Endothelial cell of umbilical vein (primary cell): Measurements from ENCODE around the gene SOX8. TPM values are rescaled to one million over a fixed set of nuclear protein-coding genes. Genes with fewer than 3 reads are reported as not detected.
A peak's percentile ranks its signal among the peaks of the same experiment; 100 is the strongest.

Experiments
- BruUV-seq: library from RNA; stranded (reverse); fragments of 400-500 nt; replicated peaks from 2 replicates; lab custom pipeline; 2021; lab: Mats Ljungman, UMichigan
- CTCF ChIA-PET: fragments of 300-600, 350-600 bp; sonication (Branson Sonifier 250); formaldehyde crosslinking; loops from one replicate; lab custom pipeline; 2021; ENCODE audit warnings: antibody characterized with exemption, inconsistent platforms; lab: Charles Lee
- POLR2A ChIA-PET: fragments of 300-600, 350-600 bp; sonication (Branson Sonifier 250); formaldehyde crosslinking; loops from one replicate; lab custom pipeline; 2021; ENCODE audit warnings: antibody characterized with exemption, inconsistent platforms; lab: Charles Lee
- DNase-seq: peaks from one replicate; pipeline ENCODE4 v3.0.0-alpha.2; 2011; ENCODE audit warnings: low read depth, low spot score
- FAIRE-seq: peaks from 2 replicates; lab custom pipeline; 2011; peaks lifted over from hg19 to GRCh38; lab: Jason Lieb, UNC
- H2AFZ ChIP-seq: 2 replicates; pipeline ENCODE4 v1.6.0; 2012; ENCODE audit warnings: low read depth, low read length, control low read depth, inconsistent platforms
- H3K27ac ChIP-seq: 2 replicates; pipeline ENCODE4 v1.5.1; 2011; ENCODE audit warnings: low read depth, mild to moderate bottlenecking, control low read depth, low read length, moderate library complexity; ENCODE audit not compliant: insufficient read depth
- H3K27me3 ChIP-seq, 2 experiments: 2 replicates each; pipeline versions ENCODE4 v1.6.0 to v1.6.1; 2011; ENCODE audit warnings: low read length in 2 of 2, mixed read lengths in 1 of 2; ENCODE audit not compliant: control insufficient read depth in 2 of 2, insufficient read depth in 2 of 2
- H3K36me3 ChIP-seq, 2 experiments: 2 replicates in 1 of 2; 3 replicates in 1 of 2; pipeline ENCODE4 v1.5.1; 2011; ENCODE audit warnings: low read length in 2 of 2, mild to moderate bottlenecking in 1 of 2, moderate library complexity in 1 of 2; ENCODE audit not compliant: control insufficient read depth in 2 of 2, insufficient read depth in 2 of 2; ENCODE audit errors: extremely low read depth in 1 of 2
- H3K4me1 ChIP-seq: 3 replicates; pipeline ENCODE4 v1.5.1; 2011; ENCODE audit warnings: mild to moderate bottlenecking, low read length; ENCODE audit not compliant: control insufficient read depth, insufficient read depth; ENCODE audit errors: extremely low read depth
- H3K4me2 ChIP-seq: 2 replicates; pipeline ENCODE4 v1.6.1; 2011; ENCODE audit warnings: low read length, control low read depth, mixed read lengths; ENCODE audit not compliant: insufficient read depth
- H3K4me3 ChIP-seq, 3 experiments: fragments of 200-600 bp in 1 of 3; sonication (generic), shearing (Covaris generic) in 1 of 3; replicated peaks in 1 of 3; 2 replicates each; pipeline ENCODE4 v1.5.1; 2011 to 2016; ENCODE audit warnings: control low read depth in 3 of 3, low read length in 3 of 3, mild to moderate bottlenecking in 2 of 3, inconsistent platforms in 1 of 3, low read depth in 1 of 3, moderate library complexity in 1 of 3; ENCODE audit not compliant: insufficient read depth in 1 of 3
- H3K79me2 ChIP-seq: 2 replicates; pipeline ENCODE4 v1.6.0; 2012; ENCODE audit warnings: low read length, inconsistent platforms; ENCODE audit not compliant: control insufficient read depth, insufficient read depth
- H3K9ac ChIP-seq: replicated peaks from 2 replicates; pipeline ENCODE3; 2011; ENCODE audit warnings: low read length, control low read depth; ENCODE audit not compliant: insufficient read depth; ENCODE audit errors: extremely low read depth
- H3K9me1 ChIP-seq: replicated peaks from 3 replicates; pipeline ENCODE4 v1.6.0; 2011; ENCODE audit warnings: mild to moderate bottlenecking, low read length; ENCODE audit not compliant: control insufficient read depth, insufficient read depth; ENCODE audit errors: extremely low read depth
- H3K9me3 ChIP-seq: replicated peaks from 2 replicates; pipeline ENCODE4 v1.5.1; 2012; ENCODE audit warnings: low read length, inconsistent platforms; ENCODE audit not compliant: control insufficient read depth, insufficient read depth
- H4K20me1 ChIP-seq: replicated peaks from 2 replicates; pipeline ENCODE3; 2011; ENCODE audit warnings: mild to moderate bottlenecking, low read length; ENCODE audit not compliant: control insufficient read depth, insufficient read depth; ENCODE audit errors: extremely low read depth
- EZH2 ChIP-seq: IDR thresholded peaks from 2 replicates; pipeline ENCODE4 v1.6.1; 2012; ENCODE audit warnings: borderline replicate concordance, low read depth, mild to moderate bottlenecking, moderate library complexity, low read length, inconsistent platforms; ENCODE audit not compliant: severe bottlenecking
- FOS ChIP-seq: IDR thresholded peaks from 2 replicates; pipeline ENCODE4 v1.6.1; 2011; ENCODE audit warnings: mild to moderate bottlenecking, low read length, moderate library complexity, borderline replicate concordance; ENCODE audit not compliant: insufficient read depth
- GATA2 ChIP-seq: IDR thresholded peaks from 2 replicates; pipeline ENCODE4 v1.7.0; 2011; ENCODE audit warnings: low read depth, mild to moderate bottlenecking, moderate library complexity, mixed read lengths, low read length; ENCODE audit not compliant: insufficient read length, insufficient read depth
- JUN ChIP-seq: IDR thresholded peaks from 2 replicates; pipeline ENCODE4 v1.6.1; 2011; ENCODE audit warnings: borderline replicate concordance, low read depth; ENCODE audit not compliant: insufficient read length, insufficient read depth
- MAX ChIP-seq: IDR thresholded peaks from 2 replicates; pipeline ENCODE4 v1.6.1; 2011; ENCODE audit not compliant: insufficient read depth, insufficient read length
- MYC ChIP-seq: IDR thresholded peaks from one replicate; pipeline ENCODE4 v1.6.1; 2011; ENCODE audit warnings: mild to moderate bottlenecking, low read depth, low read length
- POLR2A ChIP-seq: IDR thresholded peaks from 2 replicates; pipeline ENCODE4 v1.6.1; 2012; ENCODE audit warnings: low read depth, mild to moderate bottlenecking, control low read depth, low read length
- POLR2AphosphoS5 ChIP-seq: IDR thresholded peaks from 2 replicates; pipeline ENCODE4 v1.6.1; 2012; ENCODE audit warnings: low read depth, mild to moderate bottlenecking, control low read depth, low read length, moderate library complexity; ENCODE audit not compliant: insufficient read depth
- dilution Hi-C: fragments of 300-500 bp; cut with MboI; formaldehyde crosslinking; loops from one replicate; pipeline ENCODE4 v1.15.0; 2019; ENCODE audit warnings: low sequenced_read_pairs; ENCODE audit not compliant: extremely low pct_ligation_motif_present
- intact Hi-C: fragments of 100-400 bp; cut with micrococcal nuclease; formaldehyde crosslinking; loops from one replicate; pipeline ENCODE4 v1.10.0; 2022
- polyA plus RNA-seq, 4 experiments: library from polyadenylated mRNA; depleted of rRNA in 3 of 4; stranded (reverse) in 3 of 4; unstranded in 1 of 4; fragments of >200 nt; gene quantifications; 2 replicates each; pipeline versions ENCODE4 v1.2.1 to v1.2.3, GENCODE V29; 2011 to 2012; ENCODE audit warnings: missing spikeins in 1 of 4
- total RNA-seq: library from RNA; stranded (reverse); gene quantifications from 2 replicates; pipeline ENCODE4 v1.2.3, GENCODE V29; 2021

Gene SOX8
- total and polyA plus RNA-seq, 2 donors (not counting 3 experiments of a cell fraction or from before 2014, with no cell fraction given) = 0.52 to 0.53 TPM

DNA sequence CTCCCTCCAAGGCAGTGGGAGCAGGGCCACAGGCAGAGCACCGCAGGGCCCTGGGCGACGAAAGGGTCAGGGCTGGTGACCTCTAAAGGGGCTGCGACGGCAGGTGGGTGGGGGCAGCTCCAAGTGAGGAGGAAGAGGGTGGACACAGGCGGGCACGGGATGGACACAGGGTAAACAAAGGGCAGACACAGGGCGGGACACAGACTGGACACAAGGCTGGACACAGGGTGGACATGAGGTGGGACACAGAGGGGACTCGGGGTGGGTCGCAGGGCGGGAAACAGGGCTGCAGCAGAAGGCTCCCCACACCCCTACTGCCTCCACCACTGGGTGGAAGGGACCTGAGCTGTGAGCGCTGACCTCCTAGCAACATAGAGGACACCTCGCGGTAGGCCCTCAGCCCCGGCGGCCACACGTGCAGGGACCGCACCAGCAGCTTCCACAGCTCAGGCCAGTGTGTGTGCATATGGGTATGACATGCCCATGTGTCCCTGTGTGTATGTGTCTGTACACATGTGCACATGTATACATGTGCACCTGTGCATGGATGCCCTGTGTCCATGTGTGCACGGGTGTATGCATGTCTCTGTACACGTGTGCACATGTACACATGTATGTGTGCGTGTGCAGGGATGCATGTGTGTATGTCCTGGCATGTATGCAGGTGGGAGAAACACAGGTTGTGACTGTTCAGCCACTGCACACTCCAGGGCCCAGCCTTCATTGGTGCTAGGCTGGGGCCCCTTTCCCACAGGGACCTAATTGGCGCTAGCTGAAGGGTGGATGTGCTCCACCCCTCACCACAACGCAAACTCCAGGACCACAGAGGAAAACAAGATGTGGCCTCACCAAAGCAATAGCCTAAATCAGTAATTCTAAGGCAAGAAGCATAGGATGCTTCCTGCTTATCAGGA, 18.4 kb upstream of the SOX8 start:
- no peak for DNase-seq
- Histone ChIP-seq H3K4me2 (peak overlapping the region; percentile 57), H3K4me3 (no peak overlapping the region), H3K9me3 (no peaks in the 10 kb centered on the region), H3K36me3 (no peaks in the 10 kb centered on the region), H2AFZ (no peak overlapping the region), H3K9me1 (no peaks in the 10 kb centered on the region), H3K9ac (no peak overlapping the region), H3K27me3 (no peaks in the 10 kb centered on the region), H4K20me1 (no peaks in the 10 kb centered on the region), H3K79me2 (no peaks in the 10 kb centered on the region), H3K4me1 (peaks cover 11% of the 10 kb centered on the region), H3K27ac (no peak overlapping the region)
- TF ChIP-seq JUN = no peak
- no peak for TF ChIP-seq POLR2A
- TF ChIP-seq GATA2 = no peak
- no peak for TF ChIP-seq MYC
- TF ChIP-seq MAX = peak; percentile 54
- BruUV-seq = no TSS peak
- CTCF ChIA-PET = interaction anchor here (0.8 to 1.7 kb wide), 3 partner anchors 19 to 93 kb away, joined by 3 to 6 read pairs (median 5); partner anchors contain the start of gene SOX8
- dilution Hi-C loops (no loop called here), intact Hi-C loops (no loop called here)
- FAIRE-seq = no peak
- POLR2A ChIA-PET = no interaction called here

DNA sequence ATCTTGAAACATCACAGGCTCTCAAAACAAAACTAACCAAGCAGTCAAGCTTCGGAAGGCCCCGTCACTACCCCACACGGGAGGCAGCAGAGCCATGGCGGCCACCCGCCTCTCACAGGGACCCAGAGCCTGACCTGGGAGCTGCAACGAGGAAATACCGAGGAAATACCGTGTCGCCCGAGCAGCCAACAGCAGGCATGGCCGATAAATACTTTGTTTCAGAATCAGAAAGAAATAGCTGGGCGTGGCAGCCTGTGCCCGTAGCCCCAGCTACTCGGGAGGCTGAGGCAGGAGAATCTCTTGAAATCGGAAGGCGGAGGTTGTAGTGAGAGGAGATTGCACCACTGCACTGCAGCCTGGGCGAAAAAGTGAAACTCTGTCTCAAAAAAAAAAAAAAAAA, 17.7 kb upstream of the SOX8 start:
- no peaks in the 10 kb centered on the region for H3K27me3 ChIP-seq
- H3K79me2 ChIP-seq = no peaks in the 10 kb centered on the region
- no peak overlapping the region for H3K27ac ChIP-seq
- POLR2A ChIA-PET = no interaction called here
- no peaks in the 10 kb centered on the region for H3K9me3 ChIP-seq
- dilution Hi-C loops (no loop called here), intact Hi-C loops (no loop called here)
- no peaks in the 10 kb centered on the region for H3K36me3 ChIP-seq
- peaks cover 11% of the 10 kb centered on the region for H3K4me1 ChIP-seq
- peak overlapping the region; percentile 41 for H2AFZ ChIP-seq
- peak overlapping the region; percentile 46 for H3K9ac ChIP-seq
- no TSS peak for BruUV-seq
- no peaks in the 10 kb centered on the region for H3K9me1 ChIP-seq
- DNase-seq = peak; percentile 43
- CTCF ChIA-PET = interaction anchor here (0.6 to 1.7 kb wide), 5 partner anchors 10 to 1515 kb away, joined by 3 to 6 read pairs (median 3); partner anchors contain the start of gene SOX8
- FAIRE-seq = peak; percentile 88
- peak overlapping the region; percentile 57 for H3K4me2 ChIP-seq
- no peak overlapping the region for H3K4me3 ChIP-seq
- peak; percentile 13 for TF ChIP-seq POLR2AphosphoS5
- peak; percentile 51 for TF ChIP-seq POLR2A
- TF ChIP-seq EZH2 = no peak
- no peak for TF ChIP-seq FOS
- no peak for TF ChIP-seq GATA2
- no peak for TF ChIP-seq MYC
- H4K20me1 ChIP-seq = no peaks in the 10 kb centered on the region
